Upper lobe of left lung (tissue), 6 donors: ENCODE data around the gene LBX1. TPM values are rescaled to one million over a fixed set of nuclear protein-coding genes. Genes with fewer than 3 reads are reported as not detected.

Source experiments
- ATAC-seq, 2 donors: fragments of 200-7000 bp; cut with Tn5 transposase; one replicate each; pipeline ENCODE4 v1.9.1; 2022; ENCODE audit warnings: mild to moderate bottlenecking in 2 of 2, moderate library complexity in 2 of 2; ENCODE audit not compliant: low FRiP score in 2 of 2
- DNase-seq, 2 donors: peaks; one replicate each; pipeline ENCODE4 v3.0.0-alpha.2; 2019 to 2020
- H3K27ac ChIP-seq, 4 donors: fragments of 200-600 bp; sonication (generic); one replicate each; pipeline ENCODE4 v1.5.1; 2016 to 2019
- H3K27me3 ChIP-seq, 4 donors: fragments of 200-600 bp; sonication (generic); one replicate each; pipeline ENCODE4 v1.5.1; 2017 to 2019
- H3K36me3 ChIP-seq, 4 donors: fragments of 200-600 bp; sonication (generic); one replicate each; pipeline ENCODE4 v1.5.1; 2016 to 2019
- H3K4me1 ChIP-seq, 4 donors: fragments of 200-600 bp; sonication (generic); one replicate each; pipeline ENCODE4 v1.5.1; 2018 to 2019
- H3K4me3 ChIP-seq, 4 donors: fragments of 200-600 bp; sonication (generic); one replicate each; pipeline ENCODE4 v1.5.1; 2017 to 2019; ENCODE audit warnings: mild to moderate bottlenecking in 2 of 4, moderate library complexity in 1 of 4
- H3K9me3 ChIP-seq, 4 donors: fragments of 200-600 bp; sonication (generic); one replicate each; pipeline ENCODE4 v1.5.1; 2018 to 2019
- EP300 ChIP-seq, 4 donors: sonication (generic); formaldehyde crosslinking; IDR thresholded peaks; one replicate each; pipeline ENCODE4 v1.5.1; 2017; ENCODE audit warnings: antibody characterized with exemption in 4 of 4, control low read depth in 2 of 4
- POLR2A ChIP-seq, 4 donors: fragments of 450-650 bp; IDR thresholded peaks; one replicate each; pipeline ENCODE4 v1.5.1; 2016 to 2017; ENCODE audit warnings: antibody characterized with exemption in 4 of 4, mild to moderate bottlenecking in 2 of 4
- POLR2AphosphoS5 ChIP-seq, 2 donors: sonication (generic); formaldehyde crosslinking; IDR thresholded peaks; one replicate each; pipeline ENCODE4 v1.5.1; 2017; ENCODE audit warnings: antibody characterized with exemption in 2 of 2
- WGBS, 2 donors: methylation state at CpG; one replicate each; pipeline ENCODE4 v1.1.5; 2017 to 2018; 5-methylcytosine and 5-hydroxymethylcytosine counted together
- total RNA-seq, 6 donors: library from RNA; depleted of rRNA in 4 of 6; stranded (reverse); fragments of >200 nt in 4 of 6; gene quantifications; one replicate each; pipeline versions ENCODE4 v1.1.0 to v1.2.1, GENCODE V29; 2016 to 2021
- TF ChIP-seq, protein P1 (sequence below), 6 experiments: fragments of 450-650 bp in 4 of 6; fragments of 200-600 bp in 2 of 6; sonication (generic) in 2 of 6; IDR thresholded peaks; one replicate each; pipeline ENCODE4 v1.5.1; 2016 to 2019; ENCODE audit warnings: antibody characterized with exemption in 6 of 6
- donor health status: DM: no; HTN: no; CAD: no; lungs with moderate emphysema.
- donor health status: DM: no; HTN: yes; CAD: no; lungs with severe emphysema.

LBX1 gene
- total RNA-seq, 6 donors from 2014 or later, result 0.11 to 0.20 TPM; not detected in 4

- Histone ChIP-seq H3K4me1 (no peaks in the 10 kb centered on the region), H3K9me3 (no peaks in the 10 kb centered on the region), H3K27ac (no peak overlapping the region), H3K4me3 (no peak overlapping the region), H3K27me3 (no peaks in the 10 kb centered on the region), H3K36me3 (no peaks in the 10 kb centered on the region)
- 80 to 87% methylated on average over 2 of the region's 2 CpGs for WGBS, 2 donors
- DNase-seq (no peak), ATAC-seq (no peak)
- no peak for TF ChIP-seq POLR2A (IDR thresholded peaks at IDR 0.05)
- TF ChIP-seq, protein P1, sequence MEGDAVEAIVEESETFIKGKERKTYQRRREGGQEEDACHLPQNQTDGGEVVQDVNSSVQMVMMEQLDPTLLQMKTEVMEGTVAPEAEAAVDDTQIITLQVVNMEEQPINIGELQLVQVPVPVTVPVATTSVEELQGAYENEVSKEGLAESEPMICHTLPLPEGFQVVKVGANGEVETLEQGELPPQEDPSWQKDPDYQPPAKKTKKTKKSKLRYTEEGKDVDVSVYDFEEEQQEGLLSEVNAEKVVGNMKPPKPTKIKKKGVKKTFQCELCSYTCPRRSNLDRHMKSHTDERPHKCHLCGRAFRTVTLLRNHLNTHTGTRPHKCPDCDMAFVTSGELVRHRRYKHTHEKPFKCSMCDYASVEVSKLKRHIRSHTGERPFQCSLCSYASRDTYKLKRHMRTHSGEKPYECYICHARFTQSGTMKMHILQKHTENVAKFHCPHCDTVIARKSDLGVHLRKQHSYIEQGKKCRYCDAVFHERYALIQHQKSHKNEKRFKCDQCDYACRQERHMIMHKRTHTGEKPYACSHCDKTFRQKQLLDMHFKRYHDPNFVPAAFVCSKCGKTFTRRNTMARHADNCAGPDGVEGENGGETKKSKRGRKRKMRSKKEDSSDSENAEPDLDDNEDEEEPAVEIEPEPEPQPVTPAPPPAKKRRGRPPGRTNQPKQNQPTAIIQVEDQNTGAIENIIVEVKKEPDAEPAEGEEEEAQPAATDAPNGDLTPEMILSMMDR (IDR thresholded peaks at IDR 0.05), result no peak
- TF ChIP-seq EP300 (IDR thresholded peaks at IDR 0.05), result no peak
- TF ChIP-seq POLR2AphosphoS5 (IDR thresholded peaks at IDR 0.05), result no peak
These were observed 17.4 kb upstream of the LBX1 start for GRCh38 chr10:101246639-101247038.

DNA sequence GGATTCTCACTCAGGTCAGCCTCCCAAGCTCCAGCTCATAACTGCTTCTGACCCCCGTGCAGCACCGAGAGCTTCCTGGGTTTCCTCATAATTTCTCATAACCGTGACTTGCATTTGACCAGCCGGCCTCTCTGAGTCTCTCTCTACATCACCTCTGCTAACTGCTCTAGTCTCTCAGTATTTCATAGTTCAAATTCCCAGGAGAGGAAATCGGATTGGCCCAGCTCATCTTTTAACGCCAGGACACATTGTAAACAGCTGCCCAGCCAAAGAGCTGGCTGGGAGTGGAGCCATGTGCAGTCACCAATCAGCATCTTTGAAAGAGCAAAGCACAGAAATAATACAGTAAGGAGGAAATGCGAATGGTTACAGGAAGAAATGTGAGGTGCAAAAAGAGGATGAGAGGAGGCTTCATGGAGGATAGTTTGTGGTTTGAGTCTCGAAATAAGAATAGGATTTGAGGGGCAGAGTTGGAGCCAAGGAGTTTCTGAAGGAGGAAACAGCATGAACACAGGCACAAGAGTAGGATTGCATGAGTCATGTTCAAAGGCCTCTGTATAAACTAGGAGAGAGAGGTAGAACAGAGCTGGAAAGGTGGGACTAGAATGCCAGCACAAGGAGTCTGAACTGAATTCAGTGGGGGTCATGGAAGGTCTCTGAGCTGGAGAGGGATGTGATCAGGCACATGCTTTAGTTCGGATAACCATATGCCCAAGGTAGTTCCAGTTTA lies 15.2 kb upstream of the LBX1 start:
- H3K4me3 ChIP-seq, result no peak overlapping the region
- no peak for TF ChIP-seq POLR2A (IDR thresholded peaks at IDR 0.05)
- TF ChIP-seq, protein P1 (IDR thresholded peaks at IDR 0.05), result no peak
- TF ChIP-seq EP300 (IDR thresholded peaks at IDR 0.05), result no peak
- no peak for TF ChIP-seq POLR2AphosphoS5 (IDR thresholded peaks at IDR 0.05)
- WGBS, 2 donors, result 52 to 54% methylated on average over 9 of the region's 9 CpGs
- DNase-seq (no peak), ATAC-seq (no peak)
- H3K4me1 ChIP-seq, result no peaks in the 10 kb centered on the region
- no peaks in the 10 kb centered on the region for H3K36me3 ChIP-seq
- H3K9me3 ChIP-seq, result no peaks in the 10 kb centered on the region
- H3K27ac ChIP-seq, result no peak overlapping the region
- H3K27me3 ChIP-seq, result peaks cover 0 to 2% (median 0%) of the 10 kb centered on the region in 4 donors

DNA sequence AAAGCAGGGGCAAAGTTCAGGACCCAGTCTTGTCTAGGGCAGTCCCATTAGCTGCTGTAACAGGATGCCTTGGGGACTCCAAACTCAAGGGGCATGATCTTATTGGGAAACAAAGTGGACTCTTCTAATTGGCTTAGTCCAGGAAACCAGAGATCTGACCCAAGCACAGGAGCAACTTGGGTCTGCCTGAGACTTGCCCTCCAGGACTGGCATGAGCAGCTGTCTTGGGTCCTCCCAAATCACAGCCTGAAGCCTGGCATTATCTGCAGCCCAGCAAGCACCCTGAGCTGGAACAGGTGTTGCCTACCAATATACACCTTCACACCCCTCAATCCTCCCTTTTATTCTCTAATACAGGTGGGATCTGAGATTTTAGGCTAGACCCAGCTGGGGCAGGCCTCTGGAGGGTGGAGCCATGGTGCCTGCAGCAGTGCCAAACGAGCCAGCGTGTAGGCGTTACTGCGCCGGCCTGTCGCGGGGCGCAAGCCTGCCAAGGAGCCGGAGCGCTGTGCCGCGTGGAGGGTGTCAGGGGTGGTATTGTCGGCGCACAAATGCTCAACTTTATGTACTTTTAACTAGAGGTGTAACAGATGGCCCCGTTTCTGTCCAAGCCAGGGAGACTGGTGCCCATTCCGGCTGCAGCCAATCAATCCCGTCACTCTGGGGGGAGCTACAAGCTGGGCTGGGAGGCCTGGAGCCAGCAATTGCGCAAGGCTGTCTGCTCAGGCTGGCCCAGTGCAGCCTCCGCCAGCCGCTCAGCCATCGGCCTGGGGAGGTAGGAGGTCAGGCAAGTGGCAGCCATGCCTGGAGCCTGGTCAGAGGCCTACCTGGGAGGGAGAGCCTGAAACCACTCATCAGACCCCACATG lies 12.8 kb upstream of the LBX1 start:
- Histone ChIP-seq H3K4me1 (peaks cover 0 to 9% (median 2%) of the 10 kb centered on the region in 4 donors), H3K36me3 (no peaks in the 10 kb centered on the region), H3K9me3 (no peaks in the 10 kb centered on the region), H3K27me3 (peaks cover 0 to 26% (median 13%) of the 10 kb centered on the region in 4 donors), H3K4me3 (no peak overlapping the region), H3K27ac (no peak overlapping the region)
- ATAC-seq, result peak; percentile 26 to 51
- 81 to 94% methylated on average over 15 to 16 of the region's 21 CpGs for WGBS, 2 donors
- peak in 1 of 2 donors; percentile 76 for DNase-seq
- TF ChIP-seq, protein P1 (IDR thresholded peaks at IDR 0.05), result no peak
- TF ChIP-seq POLR2AphosphoS5 (IDR thresholded peaks at IDR 0.05), result peak in 1 of 2 donors; percentile 20

DNA sequence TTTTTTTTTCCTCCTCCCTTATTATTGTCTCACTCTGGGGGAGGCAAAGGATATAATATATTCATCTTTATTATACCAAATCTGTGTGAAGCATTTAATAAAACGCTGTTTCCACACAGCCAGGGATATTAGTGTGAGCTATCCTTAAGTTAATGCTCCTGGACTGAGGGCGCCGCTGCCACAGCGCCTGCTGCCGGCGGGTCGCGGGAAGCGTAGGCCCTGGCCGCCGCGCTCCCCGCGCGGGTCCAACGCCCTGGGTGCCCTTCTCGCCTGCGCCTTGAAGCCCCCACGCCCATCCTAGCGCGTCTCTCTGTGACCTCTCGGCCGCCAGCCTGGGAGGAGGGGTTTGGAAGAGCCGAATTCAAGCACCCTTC lies 9.5 kb upstream of the LBX1 start:
- Histone ChIP-seq H3K4me1 (peaks cover 0 to 21% (median 3%) of the 10 kb centered on the region in 4 donors), H3K9me3 (no peaks in the 10 kb centered on the region), H3K27me3 (peaks cover 0 to 57% (median 21%) of the 10 kb centered on the region in 4 donors), H3K36me3 (no peaks in the 10 kb centered on the region), H3K4me3 (no peak overlapping the region), H3K27ac (no peak overlapping the region)
- 18 to 27% methylated on average over 20 to 23 of the region's 24 CpGs for WGBS, 2 donors
- TF ChIP-seq, protein P1 (IDR thresholded peaks at IDR 0.05), result peak; percentile 11 to 53 (median 26)
- TF ChIP-seq EP300 (IDR thresholded peaks at IDR 0.05), result no peak
- DNase-seq (peak in 1 of 2 donors; percentile 87), ATAC-seq (peak in 1 of 2 donors; percentile 36)
